Activated naive CD8-positive, alpha-beta T cell treated with anti-CD3 and anti-CD28 coated beads for 36 hours (primary cell): ENCODE measurements around the gene LIMD2. TPM values are rescaled to one million over a fixed set of nuclear protein-coding genes. Genes with fewer than 3 reads are reported as not detected.

Source experiments
- total RNA-seq, 2 experiments: library from RNA; stranded (reverse); gene quantifications; one replicate each; pipeline ENCODE4 v1.2.3, GENCODE V29; 2021

The LIMD2 gene
- total RNA-seq, 2 experiments from 2014 or later, result 173 to 179 TPM

Other genes starting within 250 kb of the LIMD2 start
- not detected for gene ACE, start 223.1 kb downstream of the LIMD2 start, total RNA-seq
- not detected for gene KCNH6, start 176.8 kb downstream of the LIMD2 start, total RNA-seq
- 10 to 100 TPM; 92.1 to 95.1 TPM for gene DCAF7, start 149.6 kb downstream of the LIMD2 start, total RNA-seq
- 10 to 100 TPM; 38.3 to 39.6 TPM for gene TACO1, start 99.2 kb downstream of the LIMD2 start, total RNA-seq
- gene MAP3K3, start 77.7 kb downstream of the LIMD2 start, total RNA-seq, result 10 to 100 TPM; 20.1 to 20.8 TPM
- gene STRADA, start 41.7 kb upstream of the LIMD2 start, total RNA-seq, result 10 to 100 TPM; 39.1 to 40.9 TPM
- gene CCDC47, start 73.5 kb upstream of the LIMD2 start, total RNA-seq, result 10 to 100 TPM; 91.6 to 93.5 TPM
- gene DDX42, start 74.0 kb upstream of the LIMD2 start, total RNA-seq, result 100 to 1,000 TPM; 105 to 107 TPM
- gene PSMC5, start 127.3 kb upstream of the LIMD2 start, total RNA-seq, result 100 to 1,000 TPM; 178 to 187 TPM
- 10 to 100 TPM; 91.2 to 91.5 TPM for gene FTSJ3, start 127.5 kb upstream of the LIMD2 start, total RNA-seq
- 10 to 100 TPM; 91.6 to 93.5 TPM for gene SMARCD2, start 142.6 kb upstream of the LIMD2 start, total RNA-seq
- not detected for gene CSH2, start 173.6 kb upstream of the LIMD2 start, total RNA-seq
- gene GH2, start 181.8 kb upstream of the LIMD2 start, total RNA-seq, result not detected
- gene CSH1, start 196.4 kb upstream of the LIMD2 start, total RNA-seq, result not detected
- gene CSHL1, start 211.1 kb upstream of the LIMD2 start, total RNA-seq, result not detected
- not detected for gene GH1, start 218.7 kb upstream of the LIMD2 start, total RNA-seq
- gene CD79B, start 232.2 kb upstream of the LIMD2 start, total RNA-seq, result 10 to 100 TPM; 28.8 to 30.5 TPM